RWPE1 (cell line): ENCODE measurements around the gene GPR150.
A peak's percentile ranks its signal among the peaks of the same experiment; 100 is the strongest.

Experiments used
- CTCF ChIA-PET: fragments of 350-600 bp; sonication (Branson Sonifier 250); formaldehyde crosslinking; extraction: SDS; loops from one replicate; lab custom pipeline; 2021; lab: Yijun Ruan, JAX
- POLR2A ChIA-PET: fragments of 400-600 bp; formaldehyde crosslinking; extraction: SDS; loops from one replicate; lab custom pipeline; 2020; ENCODE audit warnings: antibody characterized with exemption; ENCODE audit not compliant: low non-redundant PET; lab: Yijun Ruan, JAX
- DNase-seq: peaks from one replicate; pipeline ENCODE4 v3.0.0; 2012; ENCODE audit warnings: low spot score
- H3K27ac ChIP-seq: fragments of 450-650 bp; 2 replicates; pipeline ENCODE4 v1.5.1; 2017
- CTCF ChIP-seq: fragments of 450-650 bp; conservative IDR thresholded peaks from 2 replicates; pipeline ENCODE4 v1.5.1; 2017; ENCODE audit warnings: low read depth, mild to moderate bottlenecking

Gene GPR150

GRCh38 chr5:95620030-95620869 is at the start of gene GPR150:
TSS of gene GPR150 (plus strand) at chr5:95620087. CDS start at chr5:95620276, 189 bp downstream.
- ChIA-PET CTCF (interaction anchor here (0.5 to 1.1 kb wide), 2 partner anchors 13 to 24 kb away, joined by 3 to 4 read pairs; no protein-coding TSS in a partner anchor), POLR2A (no interaction called here)
- peak within 1 kb of the TSS; percentile 13; the same call in 1 of the 2 replicates for H3K27ac ChIP-seq
- TF ChIP-seq CTCF: peak; percentile 46
- peak; percentile 40 for DNase-seq

- POLR2A ChIA-PET: no interaction called here
- CTCF ChIA-PET: interaction anchor here (0.7 kb wide), 1 partner anchor 84 kb away, joined by 4 read pairs; no protein-coding TSS in a partner anchor
- TF ChIP-seq CTCF: no peak
- DNase-seq: no peak
- no peak overlapping the region for H3K27ac ChIP-seq
Observed at GRCh38 chr5:95572016-95572415, 47.9 kb upstream of the GPR150 start.

GRCh38 chr5:95581576-95581975 is 38.3 kb upstream of the GPR150 start:
- no peak overlapping the region for H3K27ac ChIP-seq
- POLR2A ChIA-PET: no interaction called here
- CTCF ChIA-PET: interaction anchor here (0.6 kb wide), 1 partner anchor 10 kb away, joined by 3 read pairs; no protein-coding TSS in a partner anchor
- no peak for TF ChIP-seq CTCF
- no peak for DNase-seq

- H3K27ac ChIP-seq: no peak overlapping the region
- ChIA-PET CTCF (no interaction called here), POLR2A (no interaction called here)
- no peak for DNase-seq
- TF ChIP-seq CTCF: no peak
Observed at GRCh38 chr5:95583992-95584391, 35.9 kb upstream of the GPR150 start.

GRCh38 chr5:95590880-95591279 is 29.0 kb upstream of the GPR150 start:
- H3K27ac ChIP-seq: no peak overlapping the region
- ChIA-PET POLR2A (no interaction called here), CTCF (no interaction called here)
- TF ChIP-seq CTCF: no peak
- DNase-seq: no peak

- no peak for TF ChIP-seq CTCF
- no peak overlapping the region for H3K27ac ChIP-seq
- DNase-seq: peak; percentile 44
- ChIA-PET CTCF (interaction anchor here (0.7 kb wide), 1 partner anchor 10 kb away, joined by 3 read pairs; no protein-coding TSS in a partner anchor), POLR2A (no interaction called here)
Observed at GRCh38 chr5:95591490-95591901, 28.4 kb upstream of the GPR150 start.
